NCI-H2081 treated with DMSO at 0.1 percent for 48 hours (cell line): ENCODE data around the gene CIAO2B.
"Not testable (repeated sequence)": the region's sequence is repeated elsewhere in the genome, so short reads cannot be mapped to it uniquely, and the experiment has no call there.

ENCODE experiments used
- DNase-seq: peaks from one replicate; lab custom pipeline; 2025; lab: John Stamatoyannopoulos, UW

Gene CIAO2B

GRCh38 chr16:66903544-66904427, 30.4 kb downstream of the CIAO2B start:
- DNase-seq = no peak

GRCh38 chr16:66902648-66903543, 31.3 kb downstream of the CIAO2B start:
- no peak for DNase-seq

DNA sequence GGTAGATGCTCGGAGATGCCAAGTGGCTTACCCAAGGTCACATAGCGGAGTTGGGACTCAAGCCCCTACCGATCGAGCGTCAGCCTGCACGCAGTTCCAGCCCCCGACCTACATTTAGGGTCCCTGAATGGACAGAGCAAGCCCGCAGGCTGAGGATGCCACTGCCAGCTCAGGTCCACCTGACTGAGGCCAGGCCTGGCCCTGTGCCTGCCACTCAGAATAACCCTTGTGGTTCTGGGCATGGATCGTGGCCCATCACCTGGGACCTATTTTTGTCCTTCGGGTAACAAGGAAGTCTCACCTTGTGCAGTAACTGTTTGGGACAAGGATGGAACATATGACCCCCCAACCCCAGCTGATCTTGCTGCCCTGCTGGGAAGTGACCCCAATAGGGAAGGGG, 32.6 kb downstream of the CIAO2B start:
- no peak for DNase-seq

DNA sequence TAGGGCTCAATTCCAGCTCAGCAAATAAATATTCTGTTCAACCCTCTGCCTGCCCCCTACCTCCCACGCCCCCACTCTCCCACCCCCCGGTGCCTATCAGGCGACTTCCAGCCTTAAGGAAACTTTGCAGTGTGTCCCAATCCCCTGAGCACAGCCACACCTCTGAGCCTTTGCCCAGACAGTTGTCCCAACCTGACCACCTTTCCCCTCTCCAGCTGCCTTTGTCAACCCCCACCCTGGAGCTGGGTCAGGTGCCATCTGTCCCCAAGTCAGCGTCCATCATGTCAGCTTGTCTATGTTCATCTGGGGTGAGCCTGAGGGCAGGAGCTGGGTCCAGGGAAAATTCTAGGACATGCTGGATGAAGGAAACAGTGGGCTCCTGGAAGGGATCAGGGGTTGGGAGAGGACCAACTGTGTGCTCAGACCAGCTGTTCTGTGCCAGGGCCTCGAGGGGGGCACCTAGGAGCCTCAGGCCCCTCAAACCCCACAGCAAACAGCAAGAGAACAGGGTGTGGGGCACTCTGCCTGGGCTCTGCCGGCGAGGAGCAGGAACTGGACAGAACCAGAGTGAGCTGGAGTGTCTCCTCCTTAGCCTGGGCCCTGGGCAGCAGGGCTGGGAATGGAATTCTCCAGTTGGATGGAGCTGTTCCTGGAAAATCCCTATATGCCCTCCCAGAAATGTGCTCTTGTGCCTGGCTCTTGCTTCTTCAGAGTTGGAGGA, 33.3 kb downstream of the CIAO2B start:
- no peak for DNase-seq

- DNase-seq = no peak
Measured at GRCh38 chr16:66899945-66900710, 34.1 kb downstream of the CIAO2B start.

GRCh38 chr16:66899310-66899944, 34.8 kb downstream of the CIAO2B start:
- no peak for DNase-seq

GRCh38 chr16:66898933-66899309, 35.3 kb downstream of the CIAO2B start:
- DNase-seq = no peak

DNA sequence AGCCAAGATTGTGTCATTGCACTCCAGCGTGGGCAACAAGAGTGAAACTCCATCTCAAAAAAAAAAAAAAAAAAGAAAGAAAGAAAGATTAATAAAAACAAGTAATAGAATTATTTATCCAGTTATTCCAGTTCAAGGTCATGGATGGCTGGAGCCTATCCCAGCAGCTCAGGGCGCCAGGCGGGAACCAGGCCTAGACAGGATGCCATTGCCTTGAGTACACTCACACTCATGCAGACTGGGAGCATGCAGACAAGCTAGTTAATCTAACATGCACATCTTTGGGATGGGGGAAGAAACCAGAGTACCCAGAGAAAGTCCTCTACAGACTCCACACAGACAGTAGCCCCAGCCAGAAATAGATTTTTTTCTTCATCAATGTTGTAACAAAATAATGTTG, 36.0 kb downstream of the CIAO2B start:
- no peak for DNase-seq

GRCh38 chr16:66896682-66897081, 37.5 kb downstream of the CIAO2B start:
- not testable (repeated sequence) for DNase-seq

DNA sequence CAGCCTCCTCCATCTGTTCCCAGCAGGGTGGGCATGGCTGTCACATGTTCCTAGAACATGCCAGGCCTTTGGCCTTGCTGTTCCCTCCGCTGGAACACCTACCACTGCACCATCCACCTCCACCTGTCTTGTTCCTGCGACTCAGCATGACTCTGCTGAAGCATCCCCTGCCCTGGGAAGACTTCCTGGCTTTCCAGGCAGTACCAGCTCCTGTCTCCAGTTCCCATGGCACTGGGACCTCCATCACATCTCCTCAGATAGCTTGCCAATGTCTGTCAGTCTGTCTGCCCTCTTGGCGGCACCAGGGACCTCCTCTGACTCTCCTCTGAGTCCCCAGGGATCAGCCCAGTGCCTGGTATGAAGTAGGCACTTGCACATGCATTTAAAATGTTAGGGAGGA, 38.2 kb downstream of the CIAO2B start:
- no peak for DNase-seq

- DNase-seq = no peak
Measured at GRCh38 chr16:66895689-66895979, 38.6 kb downstream of the CIAO2B start.

DNA sequence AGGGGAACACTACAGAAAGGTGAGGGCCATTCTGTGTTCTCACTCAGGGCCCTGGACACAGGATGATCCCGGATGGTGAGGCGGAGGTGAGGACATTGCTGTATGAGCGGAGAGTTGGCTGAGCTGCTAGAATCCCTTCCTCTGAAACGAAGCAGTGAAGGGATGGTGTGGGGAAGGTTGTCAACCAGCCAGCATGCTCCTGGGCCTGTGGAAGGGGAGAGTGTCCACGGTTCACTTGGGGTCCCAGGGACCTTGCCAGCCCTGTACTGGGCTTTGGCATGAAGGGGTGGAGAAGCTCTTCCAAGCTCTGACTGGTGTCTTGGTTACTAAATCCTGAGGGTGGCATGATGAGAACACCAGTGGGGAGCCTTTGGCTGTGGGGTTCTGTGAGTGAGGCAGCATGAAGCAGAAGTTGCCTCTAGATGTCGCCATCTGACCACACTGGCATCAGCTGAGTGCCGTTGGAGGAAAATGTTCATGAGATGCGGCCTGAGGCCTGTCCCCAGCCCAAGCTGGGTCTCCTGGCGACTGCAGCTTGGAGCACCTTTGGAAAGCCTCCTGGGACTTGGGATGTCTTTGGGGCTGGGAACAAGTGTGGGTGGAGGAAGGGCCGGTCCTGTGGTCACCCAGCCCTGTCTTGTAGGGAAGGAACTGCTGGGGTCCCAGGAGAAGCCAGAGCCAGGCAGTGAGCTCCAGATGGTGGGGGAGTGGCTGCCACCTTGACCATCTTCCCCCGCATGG, 39.1 kb downstream of the CIAO2B start:
- DNase-seq = no peak

GRCh38 chr16:66894055-66894454, 40.1 kb downstream of the CIAO2B start:
- DNase-seq = no peak

- DNase-seq = no peak
Measured at GRCh38 chr16:66891797-66892196, 42.4 kb downstream of the CIAO2B start.

DNA sequence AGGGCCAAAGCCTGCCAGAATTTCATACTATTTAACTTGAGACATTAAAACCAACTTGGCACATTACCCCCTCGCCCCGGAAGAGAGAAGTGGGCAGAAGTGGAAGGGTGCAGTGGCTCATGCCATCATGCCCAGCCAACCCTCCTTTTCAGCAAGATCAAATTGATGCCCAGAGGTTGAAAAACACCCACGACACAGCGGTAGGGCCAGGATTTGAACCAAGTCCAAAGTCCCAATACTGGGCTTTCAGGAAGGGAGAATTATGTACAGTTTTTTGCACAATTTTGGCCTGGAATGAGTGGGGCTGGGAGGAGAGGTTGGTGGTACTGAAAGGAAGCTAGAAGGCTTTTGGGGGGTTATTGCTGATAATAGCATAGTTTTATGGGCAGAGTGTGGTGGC, 42.8 kb downstream of the CIAO2B start:
- DNase-seq = no peak

- no peak for DNase-seq
Measured at GRCh38 chr16:66890799-66891198, 43.4 kb downstream of the CIAO2B start.

DNA sequence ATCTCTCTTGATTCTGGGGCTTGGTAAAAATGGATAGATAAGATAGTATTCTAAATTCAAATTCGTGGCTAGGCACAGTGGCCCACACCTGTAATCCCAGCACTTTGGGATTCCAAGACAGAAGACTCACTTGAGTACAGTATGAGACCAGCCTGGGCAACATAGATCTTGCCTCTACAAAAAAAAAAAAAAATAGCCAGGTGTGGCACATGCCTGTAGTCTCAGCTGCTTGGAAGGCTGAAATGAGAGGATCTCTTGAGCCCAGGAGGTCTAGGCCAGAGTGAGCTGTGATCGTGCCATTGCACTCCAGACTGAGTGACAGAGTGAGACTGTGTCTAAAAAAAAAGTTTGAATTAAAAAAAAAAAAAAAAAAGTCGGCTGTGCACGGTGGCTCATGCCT, 44.6 kb downstream of the CIAO2B start:
- DNase-seq = no peak

- DNase-seq = no peak
Measured at GRCh38 chr16:66888647-66889615, 45.3 kb downstream of the CIAO2B start.

DNA sequence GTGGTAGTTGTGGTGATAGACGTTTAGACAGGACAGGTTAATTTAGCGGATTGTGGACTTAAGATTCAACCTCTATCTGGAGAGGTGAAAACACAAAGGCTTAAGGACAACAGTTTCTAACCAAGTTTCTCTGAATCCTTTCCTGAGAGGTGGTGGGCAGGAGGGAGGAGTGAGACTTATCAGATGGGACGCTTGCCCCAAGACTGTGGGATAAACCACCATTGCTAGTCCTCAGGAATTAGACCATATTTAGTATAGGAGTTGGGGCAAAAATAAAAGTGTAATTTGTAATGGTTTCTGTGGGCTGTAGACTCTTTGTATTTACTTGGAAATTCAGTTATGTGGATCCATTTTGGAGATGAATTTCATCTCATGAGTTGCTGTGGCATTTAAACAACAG, 47.3 kb downstream of the CIAO2B start:
- DNase-seq = no peak
